Ammon's horn (tissue), 1 donor: ENCODE measurements around the gene DCC.
A peak's percentile ranks its signal among the peaks of the same experiment; 100 is the strongest.
"Not testable (repeated sequence)": the region's sequence is repeated elsewhere in the genome, so short reads cannot be mapped to it uniquely, and the experiment has no call there.

Source experiments
- DNase-seq: peaks from one replicate; pipeline ENCODE4 v3.0.0-alpha.2; 2016; ENCODE audit warnings: low spot score

Gene DCC

DNA sequence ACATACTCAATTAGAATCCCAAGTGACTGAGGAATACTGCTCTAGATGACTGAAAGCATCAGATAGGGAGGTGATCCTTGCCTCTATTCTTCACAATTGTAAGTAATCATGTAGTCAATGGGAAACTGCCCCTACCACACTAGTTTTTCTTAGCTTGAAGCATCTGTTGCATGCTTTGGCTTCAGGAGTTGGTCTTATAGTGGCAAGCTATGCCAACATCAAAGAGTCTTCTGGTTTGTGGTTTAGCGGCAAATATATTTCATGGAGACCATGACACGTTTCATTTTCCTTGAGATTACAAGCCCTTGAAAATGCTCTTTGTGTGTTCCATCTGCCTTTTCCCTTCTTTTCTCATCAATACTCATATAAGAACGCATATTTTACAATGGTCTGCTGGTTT is 12.9 kb downstream of the DCC start:
- no peak for DNase-seq

- DNase-seq = peak; percentile 67
These were observed 13.6 kb downstream of the DCC start for GRCh38 chr18:52353589-52353988.

DNA sequence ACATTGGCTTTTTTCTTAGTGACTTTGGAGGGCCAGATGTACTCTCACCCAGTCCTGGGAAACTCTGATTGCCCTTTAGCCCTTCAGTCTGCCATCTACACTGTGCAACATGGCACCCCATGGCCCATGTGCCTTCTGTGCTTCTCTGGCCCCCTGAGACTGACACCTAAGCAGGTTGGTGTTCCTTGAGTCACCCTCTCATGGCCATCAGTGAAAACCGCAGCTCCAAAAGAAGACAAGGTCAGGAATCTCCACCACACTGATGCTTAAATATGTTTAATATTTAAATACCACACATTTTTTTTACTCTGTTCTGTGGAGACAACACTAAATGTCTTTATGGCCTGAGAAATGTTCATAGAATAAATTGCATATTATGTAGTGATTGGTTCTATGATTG is 23.9 kb downstream of the DCC start:
- DNase-seq = no peak

DNA sequence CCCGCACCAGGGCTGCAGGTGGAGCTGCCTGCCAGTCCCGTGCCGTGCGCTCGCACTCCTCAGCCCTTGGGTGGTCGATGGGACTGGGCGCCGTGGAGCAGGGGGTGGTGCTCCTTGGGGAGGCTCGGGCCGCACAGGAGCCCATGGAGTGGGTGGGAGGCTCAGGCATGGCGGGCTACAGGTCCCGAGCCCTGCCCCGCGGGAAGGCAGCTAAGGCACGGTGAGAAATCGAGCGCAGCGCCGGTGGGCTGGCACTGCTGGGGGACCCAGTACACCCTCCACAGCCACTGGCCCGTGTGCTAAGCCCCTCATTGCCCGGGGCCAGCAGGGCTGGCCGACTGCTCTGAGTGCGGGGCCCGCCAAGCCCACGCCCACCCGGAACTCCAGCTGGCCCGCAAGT is 26.9 kb downstream of the DCC start:
- DNase-seq = not testable (repeated sequence)

DNA sequence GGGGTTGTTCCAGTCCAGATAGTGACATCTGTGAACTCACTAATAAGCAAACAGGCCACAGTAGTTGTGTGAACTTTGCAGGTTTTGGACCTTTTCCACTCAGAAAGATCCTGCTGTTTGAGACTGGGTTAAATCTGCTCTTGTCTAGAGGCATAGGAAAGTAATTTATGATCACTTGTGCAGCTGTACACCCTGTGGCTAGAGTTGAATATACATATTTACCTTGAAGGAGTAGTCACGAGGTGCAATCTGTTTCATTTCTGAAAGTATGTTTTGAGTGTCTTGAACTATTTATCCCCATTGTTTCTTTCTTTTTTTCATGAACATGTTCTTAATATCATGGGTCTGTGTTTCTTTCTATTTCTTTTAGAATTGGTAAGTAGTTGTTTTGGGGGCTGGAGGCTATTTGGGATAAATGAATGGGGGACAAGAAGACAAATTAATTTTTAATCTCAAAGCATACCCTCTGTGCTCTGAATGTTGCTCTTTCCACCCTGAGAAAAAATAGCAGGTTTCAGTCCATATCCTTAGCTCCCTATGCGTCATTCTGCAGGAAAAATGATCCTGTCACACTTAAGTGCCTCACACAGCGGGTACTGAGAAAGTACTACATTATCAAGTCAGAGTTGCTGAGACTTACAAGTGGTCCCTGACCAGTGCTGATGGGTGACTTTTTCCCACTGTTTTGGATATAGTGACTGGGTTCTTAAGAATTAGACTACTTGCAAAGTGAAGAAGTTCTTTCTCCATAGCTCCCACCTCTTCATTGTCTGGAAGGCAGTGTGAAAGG is 28.2 kb downstream of the DCC start:
- no peak for DNase-seq

DNA sequence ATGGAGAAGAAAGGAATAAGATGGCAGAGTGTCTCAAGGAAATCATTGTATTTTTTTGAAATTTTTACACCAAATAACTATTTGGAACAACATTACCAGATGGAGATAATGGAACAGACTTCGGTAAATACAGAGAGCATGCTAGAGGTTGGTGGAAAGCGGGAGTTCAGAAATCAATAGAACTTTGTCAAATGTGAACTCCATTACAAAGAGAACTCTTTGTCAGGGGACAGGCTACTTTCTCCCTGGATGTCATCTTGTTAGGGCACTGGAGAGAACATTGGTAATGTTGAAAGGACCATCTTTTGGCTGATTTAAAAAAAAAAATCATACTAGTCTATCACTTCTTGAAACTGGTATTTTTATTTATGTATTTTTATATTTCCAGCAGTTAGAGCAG is 30.8 kb downstream of the DCC start:
- DNase-seq = no peak

- no peak for DNase-seq
These were observed 36.1 kb downstream of the DCC start for GRCh38 chr18:52376104-52376503.

DNA sequence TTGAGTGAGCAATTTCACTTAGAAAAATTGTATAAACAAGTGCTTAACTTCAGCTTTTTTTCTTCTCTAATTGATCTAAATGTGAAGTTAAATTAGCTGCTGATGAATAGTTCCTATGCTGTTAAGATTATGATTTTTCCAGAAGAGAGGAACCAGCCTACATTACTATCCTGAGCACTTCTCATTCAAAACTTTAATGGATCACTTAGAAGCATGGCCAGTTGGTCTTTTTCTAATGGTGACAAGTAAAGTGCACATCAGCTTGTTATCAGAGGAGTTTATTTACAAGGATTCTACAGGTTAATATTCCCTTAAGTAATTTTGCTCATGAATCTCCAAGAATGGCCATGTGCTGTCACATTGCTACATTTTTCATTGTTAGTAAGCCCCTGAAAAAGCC is 37.1 kb downstream of the DCC start:
- no peak for DNase-seq

DNA sequence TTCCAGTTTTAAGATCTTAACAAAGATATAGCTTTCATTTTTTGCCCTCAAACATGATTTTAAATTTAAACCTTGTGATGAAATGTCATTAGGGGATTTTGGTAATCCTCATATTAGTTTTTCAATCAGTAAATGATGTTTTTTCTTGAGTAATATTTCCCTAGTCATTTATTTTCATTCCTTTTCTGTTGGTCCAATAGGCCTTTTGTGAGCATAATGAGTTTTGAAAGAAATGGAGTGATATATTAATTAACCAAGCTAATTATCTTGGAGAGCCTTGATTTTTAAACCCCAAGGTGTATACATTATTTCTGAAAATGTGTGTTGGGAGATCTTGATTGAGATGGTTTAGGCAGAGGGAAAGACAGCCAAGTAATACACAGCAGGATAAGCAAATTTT is 46.3 kb downstream of the DCC start:
- no peak for DNase-seq

GRCh38 chr18:52387175-52387574 is 47.2 kb downstream of the DCC start:
- DNase-seq = no peak

- peak; percentile 59 for DNase-seq
These were observed 52.0 kb downstream of the DCC start for GRCh38 chr18:52391810-52392559.

DNA sequence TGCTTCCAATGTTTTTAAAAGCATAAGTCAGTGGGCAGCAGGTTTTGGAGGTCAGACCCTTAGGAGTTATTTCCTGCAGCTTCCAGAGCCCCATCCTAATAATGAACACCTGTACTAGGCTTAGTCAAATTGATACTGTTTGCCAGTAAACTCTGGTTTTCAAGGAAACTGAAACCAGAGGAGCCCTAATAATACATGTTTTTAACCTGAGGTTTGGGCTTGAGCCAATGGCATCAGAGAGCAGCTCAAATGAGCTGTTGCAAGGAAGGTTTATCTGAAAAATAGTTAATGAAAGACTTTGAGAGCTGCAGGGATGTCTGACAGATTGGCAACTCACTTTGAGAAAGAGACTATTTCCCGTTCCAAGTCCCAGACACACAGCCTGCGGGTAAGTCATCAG is 54.6 kb downstream of the DCC start:
- no peak for DNase-seq

GRCh38 chr18:52395146-52395852 is 55.3 kb downstream of the DCC start:
- no peak for DNase-seq

GRCh38 chr18:52401236-52401635 is 61.2 kb downstream of the DCC start:
- DNase-seq = no peak

GRCh38 chr18:52402814-52403213 is 62.8 kb downstream of the DCC start:
- no peak for DNase-seq

GRCh38 chr18:52403291-52404021 is 63.5 kb downstream of the DCC start:
- DNase-seq = no peak

GRCh38 chr18:52408800-52409302 is 68.9 kb downstream of the DCC start:
- DNase-seq = peak; percentile 32

DNA sequence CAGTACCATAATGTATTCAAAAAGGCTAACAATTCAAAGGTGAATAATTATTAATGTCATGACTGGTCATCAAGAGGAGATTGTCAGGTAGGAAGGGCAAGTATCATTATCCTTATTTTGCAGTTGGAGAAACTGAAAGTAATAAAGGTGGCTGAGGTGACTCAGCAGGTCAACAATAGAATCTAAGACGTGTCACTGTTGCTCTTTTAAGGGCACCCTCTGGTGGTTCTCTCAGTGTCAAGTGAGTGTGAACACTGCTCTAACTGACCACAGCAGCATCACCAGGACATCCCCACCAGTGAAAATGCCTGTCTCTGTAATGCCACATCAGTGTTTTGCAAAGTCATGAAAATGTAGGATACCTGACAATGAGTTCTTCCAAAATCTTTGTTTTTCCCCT is 69.7 kb downstream of the DCC start:
- DNase-seq = peak; percentile 41

DNA sequence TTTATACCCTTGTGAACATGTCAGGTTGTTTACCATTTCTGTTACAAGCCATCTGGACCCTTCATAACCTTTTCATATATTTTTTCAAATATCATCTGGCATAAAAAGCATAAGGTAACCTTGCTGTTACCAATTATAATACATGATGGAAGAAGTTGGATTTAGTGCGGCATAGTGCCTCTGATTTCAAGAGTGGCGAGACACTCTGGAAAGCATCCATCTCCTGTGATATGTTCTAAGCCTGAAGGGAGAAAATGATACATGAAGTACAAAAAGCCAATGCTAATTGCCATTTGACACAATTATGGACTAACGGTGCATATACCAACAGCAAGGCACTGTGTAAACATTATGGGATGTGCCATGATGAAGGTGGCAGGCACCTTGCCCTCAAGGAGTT is 75.1 kb downstream of the DCC start:
- no peak for DNase-seq

- DNase-seq = no peak
These were observed 83.1 kb downstream of the DCC start for GRCh38 chr18:52422985-52423601.

- DNase-seq = peak; percentile 53
These were observed 86.0 kb downstream of the DCC start for GRCh38 chr18:52426041-52426440.

- no peak for DNase-seq
These were observed 86.5 kb downstream of the DCC start for GRCh38 chr18:52426462-52426861.
